Upper lobe of left lung (tissue), 4 donors: Measurements from ENCODE around the gene PRXL2C.

ENCODE experiments used
- POLR2A ChIP-seq, 4 donors: fragments of 450-650 bp; IDR thresholded peaks; one replicate each; pipeline ENCODE4 v1.5.1; 2016 to 2017; ENCODE audit warnings: antibody characterized with exemption in 4 of 4, mild to moderate bottlenecking in 2 of 4
- POLR2AphosphoS5 ChIP-seq, 2 donors: sonication (generic); formaldehyde crosslinking; IDR thresholded peaks; one replicate each; pipeline ENCODE4 v1.5.1; 2017; ENCODE audit warnings: antibody characterized with exemption in 2 of 2
- TF ChIP-seq, protein P1 (sequence below), 6 experiments: fragments of 450-650 bp in 4 of 6; fragments of 200-600 bp in 2 of 6; sonication (generic) in 2 of 6; IDR thresholded peaks; one replicate each; pipeline ENCODE4 v1.5.1; 2016 to 2019; ENCODE audit warnings: antibody characterized with exemption in 6 of 6

DNA sequence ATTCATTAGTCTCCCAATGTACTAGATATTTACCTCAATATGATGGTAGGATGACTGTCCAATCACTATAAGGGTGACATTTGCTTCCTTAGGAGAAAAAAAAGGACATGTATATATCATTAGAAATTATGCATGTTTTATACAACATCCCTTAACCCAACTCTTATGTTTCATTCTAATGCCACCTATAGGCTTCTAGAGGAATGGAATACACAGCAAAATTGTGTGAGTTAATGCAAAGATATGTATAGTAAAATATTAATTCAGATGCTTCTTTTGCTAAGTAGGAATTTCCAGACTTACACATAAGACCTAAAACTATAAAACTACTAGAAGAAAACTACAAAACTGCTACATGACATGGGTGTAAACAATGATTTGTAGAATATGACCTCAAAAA lies 3.5 kb downstream of the PRXL2C start:
- TF ChIP-seq, protein P1, sequence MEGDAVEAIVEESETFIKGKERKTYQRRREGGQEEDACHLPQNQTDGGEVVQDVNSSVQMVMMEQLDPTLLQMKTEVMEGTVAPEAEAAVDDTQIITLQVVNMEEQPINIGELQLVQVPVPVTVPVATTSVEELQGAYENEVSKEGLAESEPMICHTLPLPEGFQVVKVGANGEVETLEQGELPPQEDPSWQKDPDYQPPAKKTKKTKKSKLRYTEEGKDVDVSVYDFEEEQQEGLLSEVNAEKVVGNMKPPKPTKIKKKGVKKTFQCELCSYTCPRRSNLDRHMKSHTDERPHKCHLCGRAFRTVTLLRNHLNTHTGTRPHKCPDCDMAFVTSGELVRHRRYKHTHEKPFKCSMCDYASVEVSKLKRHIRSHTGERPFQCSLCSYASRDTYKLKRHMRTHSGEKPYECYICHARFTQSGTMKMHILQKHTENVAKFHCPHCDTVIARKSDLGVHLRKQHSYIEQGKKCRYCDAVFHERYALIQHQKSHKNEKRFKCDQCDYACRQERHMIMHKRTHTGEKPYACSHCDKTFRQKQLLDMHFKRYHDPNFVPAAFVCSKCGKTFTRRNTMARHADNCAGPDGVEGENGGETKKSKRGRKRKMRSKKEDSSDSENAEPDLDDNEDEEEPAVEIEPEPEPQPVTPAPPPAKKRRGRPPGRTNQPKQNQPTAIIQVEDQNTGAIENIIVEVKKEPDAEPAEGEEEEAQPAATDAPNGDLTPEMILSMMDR (IDR thresholded peaks at IDR 0.05): no peak
- no peak for TF ChIP-seq POLR2AphosphoS5 (IDR thresholded peaks at IDR 0.05)
- TF ChIP-seq POLR2A (IDR thresholded peaks at IDR 0.05): no peak
